K562 (cell line): ENCODE results near the gene TRIP6. TPM values are rescaled to one million over a fixed set of nuclear protein-coding genes. Genes with fewer than 3 reads are reported as not detected.

ENCODE experiments used
- ATAC-seq: fragments of 200-7000 bp; cut with Tn5 transposase; 3 replicates; pipeline ENCODE4 v1.9.1; 2020; ENCODE audit warnings: moderate library complexity
- BruUV-seq: library from RNA; stranded (reverse); fragments of 400-500 nt; replicated peaks from 2 replicates; lab custom pipeline; 2021; lab: Mats Ljungman, UMichigan
- CTCF ChIA-PET: fragments of 300-600 bp; formaldehyde crosslinking; extraction: SDS; loops from one replicate; lab custom pipeline; 2021; ENCODE audit warnings: low intra/inter-chr PET ratio; lab: Yijun Ruan, JAX
- POLR2A ChIA-PET: fragments of 300-600, 350-650 bp; sonication (Branson Sonifier 250); formaldehyde crosslinking; extraction: SDS; loops from one replicate; lab custom pipeline; 2021; ENCODE audit warnings: antibody characterized with exemption, inconsistent platforms; lab: Yijun Ruan, JAX
- DNase-seq, 4 experiments: peaks; one replicate each; pipeline versions ENCODE4 v3.0.0 to v3.0.0-alpha.2; 2011 to 2018; ENCODE audit warnings: low spot score in 3 of 4, mixed read lengths in 3 of 4; ENCODE audit errors: extremely low read depth in 1 of 4
- FAIRE-seq: peaks from 2 replicates; lab custom pipeline; 2011; peaks lifted over from hg19 to GRCh38; lab: Jason Lieb, UNC
- H2AFZ ChIP-seq: 2 replicates; pipeline ENCODE4 v1.6.0; 2011; ENCODE audit warnings: low read depth, low read length, control low read depth, inconsistent platforms
- H3K27ac ChIP-seq: fragments of 200-600 bp; 3 replicates; pipeline ENCODE4 v1.8.0; 2011; ENCODE audit warnings: low read depth, mild to moderate bottlenecking, control low read depth, inconsistent platforms, low read length, moderate library complexity, mixed read lengths; ENCODE audit errors: extremely low read depth
- H3K27me3 ChIP-seq, 2 experiments: fragments of 300-600 bp in 1 of 2; 2 replicates in 1 of 2; 3 replicates in 1 of 2; pipeline versions ENCODE4 v1.6.0 to v1.8.0; 2011; ENCODE audit warnings: inconsistent platforms in 2 of 2, low read length in 2 of 2, mild to moderate bottlenecking in 1 of 2, mixed read lengths in 1 of 2, moderate library complexity in 1 of 2; ENCODE audit not compliant: control insufficient read depth in 2 of 2, insufficient read depth in 2 of 2
- H3K36me3 ChIP-seq: fragments of 300-600 bp; 3 replicates; pipeline ENCODE4 v1.8.0; 2011; ENCODE audit warnings: mild to moderate bottlenecking, low read length, inconsistent platforms; ENCODE audit not compliant: control insufficient read depth, insufficient read depth
- H3K4me1 ChIP-seq, 2 experiments: fragments of 200-600 bp in 1 of 2; replicated peaks in 1 of 2; 2 replicates in 1 of 2; 3 replicates in 1 of 2; pipeline versions ENCODE4 v1.5.1 to v1.8.0; 2011; ENCODE audit warnings: inconsistent platforms in 2 of 2, low read length in 2 of 2, mild to moderate bottlenecking in 1 of 2, mixed read lengths in 1 of 2, moderate library complexity in 1 of 2; ENCODE audit not compliant: control insufficient read depth in 2 of 2, insufficient read depth in 2 of 2
- H3K4me2 ChIP-seq: 2 replicates; pipeline ENCODE4 v1.6.1; 2011; ENCODE audit warnings: low read length, control low read depth, inconsistent platforms, mixed read lengths; ENCODE audit not compliant: insufficient read depth
- H3K4me3 ChIP-seq: fragments of 200-600 bp; sonication (generic), shearing (Covaris generic); 2 replicates; pipeline ENCODE4 v1.5.1; 2016; ENCODE audit warnings: control low read depth, inconsistent platforms
- H3K79me2 ChIP-seq: fragments of 200-600 bp; 3 replicates; pipeline ENCODE4 v1.8.0; 2011; ENCODE audit warnings: low read length, inconsistent platforms; ENCODE audit not compliant: control insufficient read depth, insufficient read depth
- H3K9ac ChIP-seq, 2 experiments: 2 replicates each; pipeline versions ENCODE4 v1.6.0 to v1.6.1; 2011; ENCODE audit warnings: low read depth in 2 of 2, low read length in 2 of 2, control low read depth in 1 of 2, inconsistent platforms in 1 of 2, mild to moderate bottlenecking in 1 of 2, mixed read lengths in 1 of 2; ENCODE audit not compliant: insufficient read depth in 1 of 2
- H3K9me1 ChIP-seq: one replicate; pipeline ENCODE4 v1.6.0; 2011; ENCODE audit warnings: inconsistent platforms, mild to moderate bottlenecking, low read length, moderate library complexity; ENCODE audit not compliant: control insufficient read depth, insufficient read depth
- H3K9me3 ChIP-seq: replicated peaks from 2 replicates; pipeline ENCODE4 v1.5.1; 2011; ENCODE audit warnings: low read depth, low read length, inconsistent platforms; ENCODE audit not compliant: control insufficient read depth, insufficient read depth
- H4K20me1 ChIP-seq: replicated peaks from 2 replicates; pipeline ENCODE4 v1.6.1; 2011; ENCODE audit warnings: low read length, inconsistent platforms, mixed read lengths; ENCODE audit not compliant: control insufficient read depth, insufficient read depth
- DPF2 ChIP-seq: fragments of 450-650 bp; IDR thresholded peaks from 2 replicates; pipeline ENCODE4 v1.6.1; 2016
- ETV5 ChIP-seq: sonication (generic); formaldehyde crosslinking; IDR thresholded peaks from 2 replicates; pipeline ENCODE4 v1.4.0; 2020; ENCODE audit warnings: low read depth, mild to moderate bottlenecking, missing genetic modification reagents
- FOXP4 ChIP-seq: sonication (generic); formaldehyde crosslinking; IDR thresholded peaks from 2 replicates; pipeline ENCODE4 v1.8.0; 2022; ENCODE audit warnings: mild to moderate bottlenecking, missing genetic modification reagents, borderline replicate concordance
- MYBL2 ChIP-seq, 2 experiments: fragments of 450-650 bp in 1 of 2; sonication (generic) in 1 of 2; formaldehyde crosslinking in 1 of 2; IDR thresholded peaks; 2 replicates each; pipeline versions ENCODE4 v1.6.1 to v1.8.1; 2017 to 2022; ENCODE audit warnings: borderline replicate concordance in 1 of 2, inconsistent platforms in 1 of 2, low read depth in 1 of 2, mild to moderate bottlenecking in 1 of 2, missing genetic modification reagents in 1 of 2, moderate library complexity in 1 of 2
- PCBP1 ChIP-seq: fragments of 200-400 bp; formaldehyde crosslinking; IDR thresholded peaks from 2 replicates; pipeline ENCODE4 v1.6.1; 2018; ENCODE audit warnings: mild to moderate bottlenecking, low read depth, low read length; ENCODE audit not compliant: poor library complexity, severe bottlenecking
- PPARD ChIP-seq: fragments of 250-450 bp; sonication (Bioruptor Pico); IDR thresholded peaks from 2 replicates; pipeline ENCODE4 v1.8.0; 2022; ENCODE audit warnings: inconsistent platforms, mild to moderate bottlenecking, moderate library complexity
- SFPQ ChIP-seq: fragments of 200-400 bp; formaldehyde crosslinking; IDR thresholded peaks from 2 replicates; pipeline ENCODE4 v1.6.1; 2017; ENCODE audit warnings: mild to moderate bottlenecking, low read depth, low read length, moderate library complexity
- SMARCA4 ChIP-seq: fragments of 450-650 bp; IDR thresholded peaks from 2 replicates; pipeline ENCODE4 v1.6.1; 2016
- ZNF121 ChIP-seq: sonication (generic); formaldehyde crosslinking; conservative IDR thresholded peaks from 2 replicates; pipeline ENCODE4 v1.8.0; 2022; ENCODE audit warnings: missing genetic modification reagents
- WGBS: fragments of 100-300 bp; shearing (Covaris generic); methylation state at CpG from one replicate; pipeline ENCODE4 v1.1.6; 2016; ENCODE audit warnings: low coverage, mixed read lengths; ENCODE audit not compliant: insufficient coverage; ENCODE audit errors: missing lambda C conversion rate; 5-methylcytosine and 5-hydroxymethylcytosine counted together
- in situ Hi-C: fragments of 300-500 bp; cut with MboI; formaldehyde crosslinking; loops from 4 replicates; pipeline ENCODE4 v1.15.0; 2018; ENCODE audit warnings: inconsistent platforms, mixed read lengths
- intact Hi-C: fragments of 100-400 bp; cut with micrococcal nuclease; formaldehyde crosslinking; loops from 2 replicates; pipeline ENCODE4 v1.14.2; 2022
- polyA plus RNA-seq, 8 experiments: library from polyadenylated mRNA; depleted of rRNA in 4 of 8; stranded (reverse) in 5 of 8; unstranded in 3 of 8; fragments of >200 nt; fragmentation: Nextera tagmentation in 2 of 8; fragmentation: Illumina TruSeq in 1 of 8; extraction: Ambion mirVana in 2 of 8; extraction: Trizol in 1 of 8; gene quantifications; 2 replicates each; pipeline versions ENCODE4 v1.2.1 to v1.2.3, GENCODE V29; 2011 to 2014; ENCODE audit warnings: inconsistent platforms in 1 of 8, missing spikeins in 1 of 8
- total RNA-seq, 7 experiments: library from RNA; depleted of rRNA in 6 of 7; stranded (reverse); fragments of >200 nt in 6 of 7; fragmentation: Illumina TruSeq in 2 of 7; extraction: Trizol in 2 of 7; gene quantifications; 2 replicates each; pipeline versions ENCODE4 v1.2.1 to v1.2.3, GENCODE V29; 2011 to 2021; ENCODE audit warnings: low replicate concordance in 1 of 7
- TF ChIP-seq, protein P1 (sequence below): fragments of 450-650 bp; IDR thresholded peaks from 2 replicates; pipeline ENCODE4 v1.6.1; 2018; ENCODE audit warnings: mild to moderate bottlenecking, low read depth; ENCODE audit not compliant: partially characterized antibody
- TF ChIP-seq, protein P2 (sequence below): fragments of 150-350 bp; conservative IDR thresholded peaks from 2 replicates; pipeline ENCODE4 v1.6.1; 2014; ENCODE audit warnings: low read length

The TRIP6 gene
- total and polyA plus RNA-seq, 9 of the 15 experiments (the other 6 are each of a cell fraction or from before 2014, with no cell fraction given), result 5.9 to 141 (median 54.0) TPM

DNA sequence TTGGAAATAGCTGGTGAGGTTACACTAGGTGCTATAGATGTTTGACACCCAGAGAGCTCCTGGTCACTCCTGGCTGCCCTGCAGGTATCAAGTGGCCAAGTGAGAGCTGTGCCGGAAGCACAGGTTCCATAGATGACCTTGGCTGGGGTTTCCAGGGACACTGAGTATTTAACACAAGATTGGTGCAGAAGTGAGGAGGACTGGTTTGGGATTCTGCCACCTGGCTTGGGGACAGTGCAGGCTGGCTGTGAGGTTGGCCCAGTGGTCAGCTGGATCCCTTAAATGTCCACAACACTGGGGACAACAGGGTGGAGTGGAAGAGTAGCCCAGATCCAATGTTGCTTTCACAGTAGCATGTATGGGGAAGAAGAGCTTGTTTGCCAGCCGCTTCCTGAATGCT, 33.8 kb downstream of the TRIP6 start (continued):
- no peak for TF ChIP-seq DPF2
- TF ChIP-seq, all 486 proteins: peak for 0

- DNase-seq (no peak), FAIRE-seq (no peak), ATAC-seq (no peak)
- 27% methylated on average over 5 of the region's 5 CpGs for WGBS
- peak overlapping the region; percentile 1; the same call in 1 of the 2 replicates for H3K4me2 ChIP-seq
- H2AFZ ChIP-seq, result no peak overlapping the region
- no peak overlapping the region for H3K9ac ChIP-seq
- no peaks in the 10 kb centered on the region for H3K9me3 ChIP-seq
- H3K27me3 ChIP-seq, result no peaks in the 10 kb centered on the region
- no peak overlapping the region for H3K27ac ChIP-seq
- intact Hi-C loops (no loop called here), in situ Hi-C loops (loop anchor here (25.0 kb wide), 1 partner anchor 385 kb away; no protein-coding TSS in a partner anchor)
- BruUV-seq, result no TSS peak
- no peaks in the 10 kb centered on the region for H4K20me1 ChIP-seq
- no peak overlapping the region for H3K4me3 ChIP-seq
- CTCF ChIA-PET, result interaction anchor here (0.7 kb wide), 1 partner anchor 294 kb away, joined by 5 read pairs; no protein-coding TSS in a partner anchor
- no peaks in the 10 kb centered on the region for H3K9me1 ChIP-seq
- peaks cover 17 to 21% of the 10 kb centered on the region in 2 experiments; a peak in 4 of 5 replicates for H3K4me1 ChIP-seq
- H3K79me2 ChIP-seq, result no peaks in the 10 kb centered on the region
- POLR2A ChIA-PET, result interaction anchor here (0.5 to 0.7 kb wide), 2 partner anchors 13 to 70 kb away, joined by 3 read pairs; partner anchors contain the start of gene UFSP1
- H3K36me3 ChIP-seq, result no peaks in the 10 kb centered on the region
- TF ChIP-seq SMARCA4, result no peak
- TF ChIP-seq PCBP1, result no peak
- TF ChIP-seq ZNF121 (CRISPR knock-in tag), result no peak
- no peak for TF ChIP-seq FOXP4 (CRISPR knock-in tag)
- TF ChIP-seq, protein P1, sequence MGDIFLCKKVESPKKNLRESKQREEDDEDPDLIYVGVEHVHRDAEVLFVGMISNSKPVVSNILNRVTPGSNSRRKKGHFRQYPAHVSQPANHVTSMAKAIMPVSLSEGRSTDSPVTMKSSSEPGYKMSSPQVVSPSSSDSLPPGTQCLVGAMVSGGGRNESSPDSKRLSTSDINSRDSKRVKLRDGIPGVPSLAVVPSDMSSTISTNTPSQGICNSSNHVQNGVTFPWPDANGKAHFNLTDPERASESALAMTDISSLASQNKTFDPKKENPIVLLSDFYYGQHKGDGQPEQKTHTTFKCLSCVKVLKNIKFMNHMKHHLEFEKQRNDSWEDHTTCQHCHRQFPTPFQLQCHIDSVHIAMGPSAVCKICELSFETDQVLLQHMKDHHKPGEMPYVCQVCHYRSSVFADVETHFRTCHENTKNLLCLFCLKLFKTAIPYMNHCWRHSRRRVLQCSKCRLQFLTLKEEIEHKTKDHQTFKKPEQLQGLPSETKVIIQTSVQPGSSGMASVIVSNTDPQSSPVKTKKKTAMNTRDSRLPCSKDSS, result no peak
- no peak for TF ChIP-seq PPARD (CRISPR knock-in tag)
- TF ChIP-seq MYBL2 (IDR thresholded peaks at IDR 0.05; ENCODE audit: low read depth), result no peak
- TF ChIP-seq MYBL2 (CRISPR knock-in tag; IDR thresholded peaks at IDR 0.05; ENCODE audit: borderline replicate concordance), result no peak
- TF ChIP-seq SFPQ, result no peak
- TF ChIP-seq, protein P2, sequence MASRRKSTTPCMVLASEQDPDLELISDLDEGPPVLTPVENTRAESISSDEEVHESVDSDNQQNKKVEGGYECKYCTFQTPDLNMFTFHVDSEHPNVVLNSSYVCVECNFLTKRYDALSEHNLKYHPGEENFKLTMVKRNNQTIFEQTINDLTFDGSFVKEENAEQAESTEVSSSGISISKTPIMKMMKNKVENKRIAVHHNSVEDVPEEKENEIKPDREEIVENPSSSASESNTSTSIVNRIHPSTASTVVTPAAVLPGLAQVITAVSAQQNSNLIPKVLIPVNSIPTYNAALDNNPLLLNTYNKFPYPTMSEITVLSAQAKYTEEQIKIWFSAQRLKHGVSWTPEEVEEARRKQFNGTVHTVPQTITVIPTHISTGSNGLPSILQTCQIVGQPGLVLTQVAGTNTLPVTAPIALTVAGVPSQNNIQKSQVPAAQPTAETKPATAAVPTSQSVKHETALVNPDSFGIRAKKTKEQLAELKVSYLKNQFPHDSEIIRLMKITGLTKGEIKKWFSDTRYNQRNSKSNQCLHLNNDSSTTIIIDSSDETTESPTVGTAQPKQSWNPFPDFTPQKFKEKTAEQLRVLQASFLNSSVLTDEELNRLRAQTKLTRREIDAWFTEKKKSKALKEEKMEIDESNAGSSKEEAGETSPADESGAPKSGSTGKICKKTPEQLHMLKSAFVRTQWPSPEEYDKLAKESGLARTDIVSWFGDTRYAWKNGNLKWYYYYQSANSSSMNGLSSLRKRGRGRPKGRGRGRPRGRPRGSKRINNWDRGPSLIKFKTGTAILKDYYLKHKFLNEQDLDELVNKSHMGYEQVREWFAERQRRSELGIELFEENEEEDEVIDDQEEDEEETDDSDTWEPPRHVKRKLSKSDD, result no peak
- no peak for TF ChIP-seq ETV5 (CRISPR knock-in tag)
Measured at GRCh38 chr7:100901921-100902332, 34.7 kb downstream of the TRIP6 start.
